Fibroblast of skin of left biceps (primary cell): ENCODE results near the gene HLA-B.
"Not testable (repeated sequence)": the region's sequence is repeated elsewhere in the genome, so short reads cannot be mapped to it uniquely, and the experiment has no call there.

ENCODE experiments used
- DNase-seq, 2 experiments: peaks; one replicate each; pipeline ENCODE4 v3.0.0-alpha.2; 2013; ENCODE audit warnings: low read depth in 2 of 2

HLA-B gene

DNA sequence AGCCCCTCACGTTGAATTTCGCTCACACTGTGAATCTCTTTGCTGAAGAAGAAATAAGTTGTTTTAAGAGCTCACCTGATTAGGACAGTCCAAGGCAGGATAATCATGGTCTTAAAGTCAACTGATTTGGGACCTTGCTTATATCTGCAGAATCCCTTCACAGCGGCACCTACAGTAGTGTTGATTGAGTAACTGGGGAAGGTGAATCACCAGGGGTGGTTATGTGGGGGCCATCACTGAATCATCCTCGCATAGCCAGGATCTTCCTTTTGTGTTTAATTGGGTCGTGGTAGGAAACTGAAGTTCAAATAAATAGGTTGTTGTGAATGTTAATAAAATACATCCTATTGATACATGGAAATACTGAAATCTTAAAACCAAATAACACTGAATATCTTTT lies 26.2 kb upstream of the HLA-B start:
- DNase-seq = no peak

DNA sequence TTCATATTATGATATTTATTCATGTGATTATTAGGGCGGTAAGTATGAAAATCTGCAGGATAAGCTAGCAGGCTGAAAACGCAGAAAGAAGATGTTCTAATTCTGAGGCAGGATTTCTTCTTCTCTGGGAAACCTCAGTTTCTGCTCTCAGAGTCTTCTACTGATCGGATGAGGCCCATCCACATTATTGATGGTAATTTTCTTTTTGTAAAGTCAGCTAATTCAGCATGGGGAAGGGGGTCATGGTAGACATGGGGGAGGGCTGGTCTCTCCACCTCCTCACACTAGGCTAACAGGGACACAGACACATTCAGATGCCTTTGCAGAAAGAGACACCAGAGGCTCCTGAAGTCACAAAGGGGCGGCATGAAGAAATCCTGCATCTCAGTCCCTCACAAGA lies 24.7 kb upstream of the HLA-B start:
- no peak for DNase-seq

DNA sequence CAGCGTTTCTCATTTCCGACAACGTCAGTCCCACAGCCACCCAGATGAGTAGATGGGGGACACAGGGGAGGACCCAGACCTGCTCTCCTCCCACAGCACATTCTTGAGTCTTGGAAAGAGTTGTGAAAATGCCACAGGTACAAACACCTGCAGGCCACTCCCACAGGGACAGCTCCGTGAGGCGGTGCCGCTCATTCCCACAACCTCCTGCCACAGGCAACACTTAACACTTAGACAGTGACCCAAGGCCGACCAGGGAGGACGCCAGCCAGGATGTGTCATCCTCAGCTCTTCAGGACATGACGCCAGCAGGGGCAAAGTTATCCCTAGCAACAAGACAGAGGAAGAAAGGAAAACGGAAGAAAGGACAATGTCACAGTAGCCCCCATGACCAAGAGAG lies 22.9 kb upstream of the HLA-B start:
- DNase-seq = no peak

DNA sequence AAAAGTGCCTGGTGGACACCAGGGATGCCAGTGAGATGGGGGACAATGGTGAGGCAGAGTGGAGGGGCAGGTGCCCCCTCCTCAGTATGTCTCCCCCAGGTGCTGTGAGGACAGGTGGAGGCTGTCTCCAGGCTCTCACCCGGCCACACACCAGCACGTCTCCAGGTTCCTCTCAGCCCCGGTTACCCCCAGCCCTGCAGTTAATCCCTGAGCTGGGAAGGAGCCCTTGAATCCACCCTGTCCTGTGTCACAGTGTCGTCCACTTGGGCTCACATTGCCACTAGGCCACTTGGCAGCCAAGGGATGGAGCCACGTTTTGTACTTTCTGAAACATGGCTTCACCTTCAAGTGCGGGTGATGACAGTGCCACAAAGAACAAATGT lies 21.7 kb upstream of the HLA-B start:
- no peak for DNase-seq

DNA sequence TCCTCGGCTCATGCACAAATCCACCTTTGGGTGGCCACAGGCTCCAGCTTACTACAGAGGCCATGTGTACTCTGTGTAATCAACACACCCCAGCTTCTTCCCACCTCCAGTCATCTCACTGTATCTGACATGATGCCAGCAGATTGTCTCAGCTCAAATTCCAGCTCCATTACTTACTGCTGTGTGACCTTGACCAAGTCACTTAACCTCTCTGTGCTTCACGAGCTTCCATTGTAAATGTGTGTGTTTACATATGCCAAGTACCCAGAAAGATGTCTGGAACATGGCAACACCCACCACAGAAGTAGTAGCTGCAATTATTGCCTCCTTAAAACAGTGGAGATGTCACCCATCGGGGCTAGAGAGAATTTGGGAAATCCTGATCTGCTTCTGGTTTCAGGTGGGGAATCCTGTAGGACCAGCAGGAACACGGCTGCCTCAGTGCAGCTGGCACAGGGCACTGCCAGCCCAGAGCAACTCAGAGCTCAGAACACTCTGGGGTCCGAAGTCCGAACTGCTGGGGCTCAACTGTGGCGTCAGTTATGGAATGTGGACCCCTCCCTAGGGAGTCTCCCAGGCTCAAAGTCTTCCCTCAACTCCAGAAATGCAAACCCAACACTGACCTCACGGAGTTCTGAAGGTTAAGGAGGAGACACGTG lies 21.2 kb upstream of the HLA-B start:
- no peak for DNase-seq

DNA sequence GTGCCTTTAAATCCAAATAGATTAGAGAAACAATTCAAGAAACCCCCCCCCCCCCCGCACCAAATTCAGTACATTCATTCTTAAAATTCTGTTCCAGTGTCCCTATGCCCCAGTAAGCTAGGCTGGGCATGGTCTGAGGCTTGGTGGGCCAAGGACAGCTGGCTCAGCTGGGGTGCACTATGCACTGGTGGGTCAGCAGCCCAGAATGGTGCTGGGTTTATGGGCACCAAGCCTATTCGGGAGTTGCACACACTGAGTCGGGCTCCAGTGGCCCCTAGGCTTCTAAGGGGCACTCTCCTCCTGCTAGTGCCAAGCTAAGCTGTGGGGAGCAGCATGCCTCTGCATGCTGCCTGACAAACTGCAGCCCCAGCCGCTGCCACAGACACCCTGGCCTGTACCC lies 20.1 kb upstream of the HLA-B start:
- DNase-seq = no peak

DNA sequence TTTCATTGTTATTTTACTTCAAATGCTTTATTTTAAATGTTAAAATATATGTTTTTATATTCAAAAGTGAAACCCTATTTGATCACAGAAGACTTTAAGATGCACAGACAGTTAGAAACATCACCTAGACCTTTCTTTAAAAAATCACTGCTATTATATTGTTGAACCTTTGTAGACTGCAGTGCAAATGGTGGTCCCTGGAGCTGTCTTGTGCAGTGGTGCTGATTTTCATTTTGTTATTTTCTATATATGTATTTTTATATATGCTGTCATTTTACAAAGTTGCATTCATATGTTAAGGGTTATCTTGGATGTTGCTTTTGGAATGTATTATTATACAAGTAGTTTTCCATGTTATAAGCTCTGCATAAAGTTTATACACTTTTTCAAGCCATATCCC lies 18.7 kb upstream of the HLA-B start:
- no peak for DNase-seq

DNA sequence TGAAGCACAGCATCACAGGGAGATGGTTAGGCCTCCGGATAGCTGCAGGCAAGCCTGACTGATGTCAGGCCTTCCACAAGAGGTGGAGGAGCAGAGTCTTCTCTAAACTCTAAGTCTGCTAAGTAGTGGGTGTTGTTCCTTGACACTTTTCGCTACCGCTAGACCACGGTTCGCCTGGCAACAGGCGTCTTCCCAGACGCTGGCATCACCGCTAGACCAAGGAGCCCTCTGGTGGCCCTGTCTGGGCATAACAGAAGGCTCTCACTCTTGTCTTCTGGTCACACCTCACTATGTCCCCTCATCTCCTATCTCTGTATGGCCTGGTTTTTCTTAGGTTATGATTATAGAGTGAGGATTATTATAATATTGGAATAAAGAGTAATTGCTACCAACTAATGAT lies 17.1 kb upstream of the HLA-B start:
- DNase-seq = not testable (repeated sequence)

DNA sequence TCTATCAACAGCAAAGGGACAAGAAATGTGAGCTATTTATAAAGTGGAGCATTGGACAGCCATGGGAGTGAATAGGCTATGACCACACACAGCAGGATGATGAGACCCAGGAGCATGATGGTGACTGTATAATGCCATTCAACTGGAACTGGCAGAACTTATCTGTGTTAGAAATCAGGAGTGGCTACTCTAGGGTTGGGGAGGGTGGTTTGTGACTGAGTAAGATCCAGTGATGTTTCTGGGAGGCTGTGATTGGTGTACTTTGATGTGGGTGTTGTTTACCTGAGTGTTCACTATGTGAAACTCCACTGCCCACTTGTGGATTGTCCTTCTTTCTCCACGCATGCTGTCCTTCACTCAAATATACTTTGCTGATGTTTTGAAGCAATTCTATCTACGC lies 11.5 kb upstream of the HLA-B start:
- no peak for DNase-seq

DNA sequence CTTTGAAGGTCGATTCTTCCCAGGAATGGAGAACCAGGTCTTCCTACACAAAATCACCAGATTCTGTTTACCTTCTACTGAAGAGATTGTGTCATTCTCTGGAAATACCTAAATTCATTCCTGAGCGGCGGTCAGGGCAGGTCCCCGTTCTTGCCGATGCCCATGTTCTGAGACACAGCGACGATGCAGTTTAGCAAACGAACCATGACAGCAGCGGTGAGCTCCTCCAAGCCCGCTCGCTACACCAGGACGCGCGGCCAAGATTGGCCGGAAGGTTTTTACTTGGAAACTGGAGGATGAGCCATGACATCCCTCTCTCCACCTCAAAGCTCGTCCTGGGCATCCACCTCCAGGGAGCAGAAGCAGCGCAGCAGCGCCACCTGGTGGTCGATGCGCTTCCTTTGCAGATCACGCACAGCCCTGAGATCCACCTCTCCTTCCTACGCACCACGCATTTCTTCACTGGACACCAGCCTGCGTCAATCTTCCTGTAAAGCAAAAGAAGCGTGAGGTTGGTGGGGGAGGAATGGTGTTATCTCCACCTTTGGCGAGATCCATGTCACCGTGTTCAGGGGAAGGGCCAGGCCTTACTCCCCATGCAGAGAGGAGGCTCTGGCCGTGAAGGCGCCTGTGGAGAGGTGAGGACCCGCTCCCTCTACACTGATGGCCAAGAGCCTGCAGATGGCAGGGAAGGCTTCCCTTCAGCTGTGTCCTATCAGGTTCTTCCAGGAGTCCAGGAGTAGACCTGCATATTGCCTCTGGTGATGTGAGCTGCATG lies 9.9 kb upstream of the HLA-B start:
- peak; percentile 40 to 41 for DNase-seq

DNA sequence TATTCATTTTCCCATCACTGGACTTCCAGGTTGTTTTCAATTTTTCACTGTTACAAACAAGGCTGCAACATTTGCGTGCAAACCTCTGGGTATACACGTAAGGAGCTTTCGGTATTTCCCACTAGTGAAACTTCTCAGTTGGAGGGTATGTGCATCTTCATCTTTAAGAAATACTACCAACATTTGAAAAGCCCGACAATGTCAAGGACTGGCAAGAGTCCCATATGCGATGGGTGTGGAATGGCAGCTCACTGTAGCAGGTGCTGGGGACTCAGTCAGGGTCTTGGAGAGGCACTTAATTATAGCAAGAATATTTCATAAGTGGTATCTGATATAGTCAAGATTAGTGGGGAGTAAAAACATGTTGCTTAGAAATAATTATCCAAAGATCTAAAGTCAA lies 8.9 kb upstream of the HLA-B start:
- no peak for DNase-seq

DNA sequence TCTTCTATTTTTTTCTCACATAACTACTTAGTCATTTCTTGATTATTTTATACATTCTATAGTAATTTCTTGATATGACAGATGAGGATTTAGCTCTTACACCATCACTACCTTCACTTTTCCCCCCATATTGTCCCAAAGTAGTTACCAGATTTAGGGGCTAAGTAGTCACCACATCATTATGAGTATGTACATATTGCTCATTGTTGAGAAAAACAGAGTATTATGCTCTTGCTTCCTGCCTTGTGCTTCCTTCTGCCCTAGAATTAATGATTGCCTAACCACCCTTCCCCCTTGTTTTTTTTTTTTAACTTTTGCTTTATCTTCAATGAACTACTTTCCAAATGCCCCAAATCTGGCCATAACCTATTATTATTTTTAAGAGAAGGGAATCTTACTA lies 6.8 kb upstream of the HLA-B start:
- no peak for DNase-seq

DNA sequence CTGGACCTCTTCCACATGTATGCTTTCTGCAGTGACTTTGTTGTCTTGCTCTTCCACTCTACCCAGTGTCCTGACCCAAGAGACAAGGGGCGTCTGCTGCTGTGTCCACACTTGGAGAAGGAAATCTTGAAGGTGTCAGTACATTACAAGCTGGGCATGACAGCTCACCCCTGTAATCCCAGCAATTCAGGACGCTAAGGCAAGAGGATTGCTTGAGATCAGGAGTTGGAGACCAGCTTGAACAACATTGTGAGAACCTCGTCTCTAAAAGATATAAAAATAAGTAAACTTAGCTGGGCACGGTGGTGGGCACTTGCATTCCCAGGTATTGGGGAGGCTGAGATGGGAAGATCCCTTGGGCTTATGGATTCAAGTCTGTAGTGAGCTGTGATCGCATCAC lies 5.8 kb upstream of the HLA-B start:
- DNase-seq = no peak

DNA sequence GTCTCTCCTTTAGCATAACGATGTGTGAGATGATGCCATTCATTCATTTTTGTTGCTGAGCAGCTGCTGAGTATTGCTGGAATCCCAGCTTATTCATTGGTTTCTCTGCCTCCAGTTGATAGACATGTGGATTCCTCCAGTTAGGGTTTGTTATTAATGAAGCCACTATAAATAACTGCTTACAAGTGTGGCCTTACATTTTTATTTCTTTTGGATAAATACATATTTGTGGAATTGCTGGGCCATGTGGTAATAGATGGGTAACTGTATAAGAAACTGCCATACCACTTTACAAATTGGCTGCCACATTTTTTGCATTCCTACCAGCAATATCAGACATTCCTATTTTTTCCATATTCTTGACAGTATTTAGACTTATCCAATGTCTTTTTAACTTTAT lies 2.6 kb upstream of the HLA-B start:
- no peak for DNase-seq

DNA sequence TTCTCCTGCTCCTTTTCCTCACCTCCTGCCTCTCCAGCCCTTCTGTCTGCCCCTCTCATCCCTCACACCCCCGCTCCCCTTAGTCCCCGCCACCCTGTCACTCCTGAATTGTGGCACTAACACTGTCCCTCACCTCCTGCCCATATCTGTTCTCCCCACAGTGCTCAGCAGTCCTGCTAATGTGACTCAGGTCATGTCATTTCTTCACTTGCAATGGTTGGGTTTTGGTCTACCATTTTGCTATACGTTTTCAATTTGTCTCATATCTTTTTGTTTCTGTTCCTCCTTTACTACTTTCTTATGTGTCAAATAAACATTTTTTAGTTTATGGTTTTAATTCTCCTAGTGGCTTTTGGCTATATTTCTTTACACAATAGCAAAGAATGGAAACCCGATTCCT lies 1.3 kb upstream of the HLA-B start:
- DNase-seq = no peak

DNA sequence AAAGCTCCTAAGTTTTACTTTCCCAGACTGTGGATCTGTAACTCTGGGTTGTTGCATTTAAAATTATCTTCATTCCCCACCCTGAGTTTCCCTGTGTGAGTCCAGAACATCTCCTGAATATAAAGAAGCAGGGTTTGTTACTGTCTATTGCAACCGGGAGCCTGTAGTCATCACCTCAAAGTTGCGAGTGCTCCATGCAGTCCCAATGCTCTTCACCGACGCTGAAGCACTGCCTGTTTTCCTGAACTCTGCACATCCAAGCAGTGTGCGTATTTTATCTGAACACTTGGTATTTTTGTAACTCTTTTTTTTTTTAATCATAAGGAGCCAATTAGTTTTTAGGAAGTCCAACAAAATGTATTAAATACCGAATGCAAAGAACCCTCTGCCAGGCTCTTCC lies 907 bp upstream of the HLA-B start:
- no peak for DNase-seq

DNA sequence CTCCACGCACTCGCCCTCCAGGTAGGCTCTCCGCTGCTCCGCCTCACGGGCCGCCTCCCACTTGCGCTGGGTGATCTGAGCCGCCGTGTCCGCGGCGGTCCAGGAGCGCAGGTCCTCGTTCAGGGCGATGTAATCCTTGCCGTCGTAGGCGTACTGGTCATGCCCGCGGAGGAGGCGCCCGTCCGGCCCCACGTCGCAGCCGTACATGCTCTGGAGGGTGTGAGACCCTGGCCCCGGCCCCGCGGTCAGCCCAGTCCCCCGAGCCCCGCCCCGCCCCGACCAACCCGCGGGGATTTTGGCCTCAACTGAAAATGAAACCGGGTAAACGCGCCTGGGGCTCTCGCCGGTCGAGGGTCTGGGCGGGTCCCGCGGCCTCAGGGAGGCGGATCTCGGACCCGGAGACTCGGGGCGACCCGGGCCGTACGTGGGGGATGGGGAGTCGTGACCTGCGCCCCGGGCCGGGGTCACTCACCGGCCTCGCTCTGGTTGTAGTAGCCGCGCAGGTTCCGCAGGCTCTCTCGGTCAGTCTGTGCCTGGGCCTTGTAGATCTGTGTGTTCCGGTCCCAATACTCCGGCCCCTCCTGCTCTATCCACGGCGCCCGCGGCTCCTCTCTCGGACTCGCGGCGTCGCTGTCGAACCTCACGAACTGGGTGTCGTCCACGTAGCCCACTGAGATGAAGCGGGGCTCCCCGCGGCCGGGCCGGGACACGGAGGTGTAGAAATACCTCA lies 598 bp downstream of the HLA-B start:
- no peak for DNase-seq

DNA sequence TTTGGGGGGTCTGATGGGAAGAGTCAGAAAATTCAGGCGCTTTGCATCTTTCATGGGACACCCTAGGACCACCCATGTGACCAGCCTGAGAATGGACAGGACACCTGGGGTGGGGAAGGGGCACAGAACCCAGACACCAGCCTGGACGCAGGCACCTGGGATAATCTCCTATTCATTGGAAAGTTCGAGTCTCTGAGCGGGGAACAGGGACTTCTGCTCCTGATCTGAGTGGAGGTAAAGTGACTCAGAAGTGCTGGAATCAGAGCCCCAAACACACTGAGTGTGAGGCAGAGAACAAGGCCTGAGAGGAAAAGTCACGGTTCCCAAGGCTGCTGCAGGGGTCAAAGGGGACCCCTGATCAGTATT lies 1.4 kb downstream of the HLA-B start:
- DNase-seq = no peak

DNA sequence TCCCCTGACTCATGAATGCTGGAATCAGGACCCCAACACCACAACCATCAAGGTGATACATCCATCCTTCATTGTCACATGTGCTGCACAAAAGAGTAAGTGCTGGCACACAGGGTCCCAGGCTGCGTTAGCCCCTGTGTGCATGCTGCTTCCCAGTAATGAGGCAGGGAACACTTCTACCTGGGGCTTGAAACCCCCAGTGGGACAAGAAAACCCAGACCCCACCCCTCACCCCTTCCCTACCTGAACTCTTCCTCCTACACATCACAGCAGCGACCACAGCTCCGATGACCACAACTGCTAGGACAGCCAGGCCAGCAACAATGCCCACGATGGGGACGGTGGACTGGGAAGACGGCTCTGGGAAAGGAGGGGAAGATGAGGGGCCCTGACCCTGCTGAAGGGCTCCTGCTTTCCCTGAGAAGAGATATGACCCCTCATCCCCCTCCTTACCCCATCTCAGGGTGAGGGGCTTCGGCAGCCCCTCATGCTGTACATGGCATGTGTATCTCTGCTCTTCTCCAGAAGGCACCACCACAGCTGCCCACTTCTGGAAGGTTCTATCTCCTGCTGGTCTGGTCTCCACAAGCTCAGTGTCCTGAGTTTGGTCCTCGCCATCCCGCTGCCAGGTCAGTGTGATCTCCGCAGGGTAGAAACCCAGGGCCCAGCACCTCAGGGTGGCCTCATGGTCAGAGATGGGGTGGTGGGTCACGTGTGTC lies 2.0 kb downstream of the HLA-B start:
- DNase-seq = no peak

DNA sequence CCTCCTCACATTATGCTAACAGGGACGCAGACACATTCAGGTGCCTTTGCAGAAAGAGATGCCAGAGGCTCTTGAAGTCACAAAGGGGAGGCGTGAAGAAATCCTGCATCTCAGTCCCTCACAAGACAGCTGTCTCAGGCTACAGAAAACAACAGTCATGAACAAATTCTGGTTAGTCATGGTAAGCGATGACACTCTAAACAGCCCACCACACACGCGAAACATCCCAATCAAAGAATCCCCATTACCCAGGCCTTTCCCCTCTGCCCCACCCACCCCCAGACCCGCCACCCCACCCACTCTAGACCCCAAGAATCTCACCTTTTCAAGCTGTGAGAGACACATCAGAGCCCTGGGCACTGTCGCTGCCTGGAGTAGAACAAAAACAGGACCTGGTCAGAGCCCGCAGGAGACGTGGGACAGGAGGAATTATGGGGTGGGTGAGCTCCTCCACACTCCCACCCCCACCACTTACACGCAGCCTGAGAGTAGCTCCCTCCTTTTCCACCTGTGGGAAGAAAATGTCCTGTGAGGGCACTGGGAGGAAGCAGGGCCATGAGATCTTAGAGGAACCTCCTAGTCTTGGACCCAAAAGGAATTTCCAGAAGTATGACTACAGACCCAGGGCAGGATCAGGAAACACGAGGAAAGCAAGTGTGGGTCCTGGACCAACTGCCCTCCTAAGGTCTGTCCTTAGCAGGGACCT lies 2.7 kb downstream of the HLA-B start:
- DNase-seq = no peak

DNA sequence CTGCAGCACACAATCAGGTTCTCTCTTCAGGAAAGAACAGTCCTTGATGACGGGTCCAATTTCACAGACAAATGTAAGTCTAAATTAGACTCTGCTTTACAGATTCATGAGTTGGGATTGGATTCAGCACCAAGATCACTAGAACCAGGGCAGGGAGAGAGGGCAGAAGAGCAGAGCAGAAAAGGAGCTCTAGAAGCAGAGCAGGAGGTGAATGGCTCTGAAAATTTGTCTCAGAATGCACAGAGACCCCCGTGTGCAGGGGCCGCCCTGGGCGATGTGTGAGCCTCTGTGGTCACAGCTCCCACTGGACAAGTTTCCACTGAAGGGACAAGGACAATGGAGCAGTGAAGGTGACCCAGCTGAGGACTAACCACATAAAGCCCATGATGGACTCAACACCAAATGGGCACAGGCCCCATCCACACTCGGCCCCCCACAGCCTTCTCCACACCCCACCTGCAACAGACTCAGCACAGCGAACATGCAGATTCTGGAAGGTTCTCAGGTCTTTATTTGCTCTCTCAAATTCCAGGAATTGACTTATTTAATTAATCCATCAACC lies 3.5 kb downstream of the HLA-B start:
- DNase-seq = no peak
